Measurements from ENCODE around the gene ALG12. TPM values are rescaled to one million over a fixed set of nuclear protein-coding genes. Genes with fewer than 3 reads are reported as not detected.

Gene ALG12
- total and polyA plus RNA-seq, 2 of the 4 experiments (the other 2 are of a cell fraction): 7.2 to 10.9 TPM

DNA sequence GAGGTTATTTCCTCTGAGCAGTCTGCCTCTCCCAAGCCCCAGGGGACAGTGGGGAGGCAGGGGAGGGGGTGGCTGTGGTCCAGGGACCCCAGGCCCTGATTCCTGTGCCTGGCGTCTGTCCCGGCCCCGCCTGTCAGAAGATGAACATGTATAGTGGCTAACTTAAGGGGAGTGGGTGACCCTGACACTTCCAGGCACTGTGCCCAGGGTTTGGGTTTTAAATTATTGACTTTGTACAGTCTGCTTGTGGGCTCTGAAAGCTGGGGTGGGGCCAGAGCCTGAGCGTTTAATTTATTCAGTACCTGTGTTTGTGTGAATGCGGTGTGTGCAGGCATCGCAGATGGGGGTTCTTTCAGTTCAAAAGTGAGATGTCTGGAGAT is 45.4 kb upstream of the ALG12 start:
- peak overlapping the region; percentile 38; the same call in 1 of the 2 replicates for H3K4me2 ChIP-seq (ENCODE audit: low read depth, low read length)
- H3K56ac ChIP-seq (ENCODE audit: extremely low read depth, insufficient read depth, low read length): no peak overlapping the region
- no peak overlapping the region for H4K5ac ChIP-seq (ENCODE audit: low read depth, low read length)
- ChIA-PET POLR2A (ENCODE audit: unreplicated experiment) (no interaction called here), CTCF (no interaction called here)
- no peak overlapping the region for H3K23ac ChIP-seq (ENCODE audit: low read depth, low read length)
- in situ Hi-C loops (cut with MboI; ENCODE audit: low sequenced_read_pairs) (no loop called here), dilution Hi-C loops (cut with HindIII; ENCODE audit: low sequenced_read_pairs, unreplicated experiment) (no loop called here), intact Hi-C loops (cut with micrococcal nuclease) (no loop called here)
- H3K4ac ChIP-seq (ENCODE audit: low read depth, low read length): no peak overlapping the region
- H2BK5ac ChIP-seq (ENCODE audit: low read depth, low read length, poor library complexity, severe bottlenecking): no peak overlapping the region
- no peak overlapping the region for H3K14ac ChIP-seq (replicated peaks; ENCODE audit: low read depth, low read length)
- H3K9me1 ChIP-seq (ENCODE audit: insufficient read depth, low read length): peaks cover 6% of the 10 kb centered on the region; the same call in 1 of the 2 replicates
- TF ChIP-seq CEBPB (IDR thresholded peaks at IDR 0.05; ENCODE audit: low read depth, low read length) (no peak), MAZ (IDR thresholded peaks at IDR 0.05; ENCODE audit: borderline replicate concordance, low read depth, low read length) (no peak), CHD1 (IDR thresholded peaks at IDR 0.05; ENCODE audit: low read depth, low read length) (no peak), BHLHE40 (IDR thresholded peaks at IDR 0.05; ENCODE audit: low read depth, low read length) (no peak), MXI1 (IDR thresholded peaks at IDR 0.05; ENCODE audit: borderline replicate concordance, low read depth, low read length) (no peak), NFE2L2 (IDR thresholded peaks at IDR 0.05; ENCODE audit: low read depth, low read length) (no peak)
- TF ChIP-seq, protein P1, sequence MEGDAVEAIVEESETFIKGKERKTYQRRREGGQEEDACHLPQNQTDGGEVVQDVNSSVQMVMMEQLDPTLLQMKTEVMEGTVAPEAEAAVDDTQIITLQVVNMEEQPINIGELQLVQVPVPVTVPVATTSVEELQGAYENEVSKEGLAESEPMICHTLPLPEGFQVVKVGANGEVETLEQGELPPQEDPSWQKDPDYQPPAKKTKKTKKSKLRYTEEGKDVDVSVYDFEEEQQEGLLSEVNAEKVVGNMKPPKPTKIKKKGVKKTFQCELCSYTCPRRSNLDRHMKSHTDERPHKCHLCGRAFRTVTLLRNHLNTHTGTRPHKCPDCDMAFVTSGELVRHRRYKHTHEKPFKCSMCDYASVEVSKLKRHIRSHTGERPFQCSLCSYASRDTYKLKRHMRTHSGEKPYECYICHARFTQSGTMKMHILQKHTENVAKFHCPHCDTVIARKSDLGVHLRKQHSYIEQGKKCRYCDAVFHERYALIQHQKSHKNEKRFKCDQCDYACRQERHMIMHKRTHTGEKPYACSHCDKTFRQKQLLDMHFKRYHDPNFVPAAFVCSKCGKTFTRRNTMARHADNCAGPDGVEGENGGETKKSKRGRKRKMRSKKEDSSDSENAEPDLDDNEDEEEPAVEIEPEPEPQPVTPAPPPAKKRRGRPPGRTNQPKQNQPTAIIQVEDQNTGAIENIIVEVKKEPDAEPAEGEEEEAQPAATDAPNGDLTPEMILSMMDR (conservative IDR thresholded peaks at IDR 0.05; ENCODE audit: low read depth, low read length): no peak
- TF ChIP-seq, protein P2, sequence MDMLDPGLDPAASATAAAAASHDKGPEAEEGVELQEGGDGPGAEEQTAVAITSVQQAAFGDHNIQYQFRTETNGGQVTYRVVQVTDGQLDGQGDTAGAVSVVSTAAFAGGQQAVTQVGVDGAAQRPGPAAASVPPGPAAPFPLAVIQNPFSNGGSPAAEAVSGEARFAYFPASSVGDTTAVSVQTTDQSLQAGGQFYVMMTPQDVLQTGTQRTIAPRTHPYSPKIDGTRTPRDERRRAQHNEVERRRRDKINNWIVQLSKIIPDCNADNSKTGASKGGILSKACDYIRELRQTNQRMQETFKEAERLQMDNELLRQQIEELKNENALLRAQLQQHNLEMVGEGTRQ (IDR thresholded peaks at IDR 0.05; ENCODE audit: low read depth, low read length): no peak
- H2BK120ac ChIP-seq (ENCODE audit: low read depth, low read length): no peak overlapping the region
- H3K79me1 ChIP-seq (ENCODE audit: low read depth in 1 of 2, low read length in 2 of 2): peaks cover 16 to 54% of the 10 kb centered on the region in 2 experiments
- H4K8ac ChIP-seq (ENCODE audit: low read depth in 2 of 2, low read length in 2 of 2): no peak overlapping the region; a peak in 2 of 4 replicates
- WGBS, 2 experiments (ENCODE audit: extremely low coverage in 2 of 2, insufficient read length in 1 of 2): no CpG with 5 or more reads among the region's 6 CpGs
- peaks cover 37% of the 10 kb centered on the region for H4K20me1 ChIP-seq (ENCODE audit: insufficient read depth, low read length)
- DNase-seq: no peak
- 0 out of 2 replicates have a peak overlapping the region, but pooled peaks have one; percentile 8 for H3K9ac ChIP-seq (ENCODE audit: low read depth, low read length)
- no peak overlapping the region for H2AFZ ChIP-seq (replicated peaks; ENCODE audit: low read length, poor library complexity)
- no peak overlapping the region for H2BK15ac ChIP-seq (ENCODE audit: low read depth, low read length)
- H2BK20ac ChIP-seq (ENCODE audit: low read depth, low read length): no peak overlapping the region
- H3K18ac ChIP-seq (ENCODE audit: low read depth, low read length): no peak overlapping the region
- no peak for ATAC-seq (ENCODE audit: low read depth)
- peak overlapping the region; percentile 11 for H2AK9ac ChIP-seq (replicated peaks; ENCODE audit: low read depth, low read length, poor library complexity)
- H4K91ac ChIP-seq (ENCODE audit: insufficient read depth, low read depth, low read length): no peak overlapping the region
- H3K4me1 ChIP-seq (ENCODE audit: control insufficient read depth, insufficient read depth, low read length): peaks cover 40% of the 10 kb centered on the region
- peaks cover 30% of the 10 kb centered on the region for H3K36me3 ChIP-seq (ENCODE audit: control insufficient read depth, insufficient read depth, low read length)
- no peak overlapping the region for H2AK5ac ChIP-seq (ENCODE audit: low read depth, low read length)
- H3K9me3 ChIP-seq (ENCODE audit: control insufficient read depth, insufficient read depth, low read length): no peaks in the 10 kb centered on the region
- H3K27ac ChIP-seq (ENCODE audit: insufficient read depth, low read length): peak overlapping the region; percentile 5; the same call in 1 of the 2 replicates
- no peaks in the 10 kb centered on the region for H3K27me3 ChIP-seq (ENCODE audit: control insufficient read depth, insufficient read depth, low read length)
- no peak overlapping the region for H3K4me3 ChIP-seq (ENCODE audit: insufficient read depth, low read depth, low read length)
- BruUV-seq (replicated peaks): no TSS peak

All from IMR-90 (cell line).